ENCODE data around the gene MCTP1.
"Not testable (repeated sequence)": the region's sequence is repeated elsewhere in the genome, so short reads cannot be mapped to it uniquely, and the experiment has no call there.

GRCh38 chr5:94994537-94994936 is 290.4 kb downstream of the MCTP1 start:
- TF ChIP-seq EZH2 (IDR thresholded peaks at IDR 0.05; ENCODE audit: insufficient read depth, poor library complexity, severe bottlenecking); EZH2phosphoT487 (IDR thresholded peaks at IDR 0.05; ENCODE audit: insufficient read depth, low read depth): not testable (repeated sequence)

Data from GM23248 (cell line).